Gastroesophageal sphincter (tissue), 4 donors: ENCODE measurements around the gene TRIM40. TPM values are rescaled to one million over a fixed set of nuclear protein-coding genes. Genes with fewer than 3 reads are reported as not detected.
"Not testable (repeated sequence)": the region's sequence is repeated elsewhere in the genome, so short reads cannot be mapped to it uniquely, and the experiment has no call there.

Experiments used
- ATAC-seq: fragments of 150-250 bp; one replicate; pipeline ENCODE4 v1.9.1; 2016; ENCODE audit warnings: mild to moderate bottlenecking, moderate library complexity
- H3K27ac ChIP-seq, 4 donors: fragments of 200-600 bp; sonication (generic) in 3 of 4; 1 replicate in 3 of 4; 2 replicates in 1 of 4; pipeline ENCODE4 v1.5.1; 2016 to 2019
- H3K27me3 ChIP-seq: fragments of 200-600 bp; sonication (generic); one replicate; pipeline ENCODE4 v1.5.1; 2019
- H3K36me3 ChIP-seq, 2 donors: fragments of 200-600 bp; sonication (generic); one replicate each; pipeline ENCODE4 v1.5.1; 2019; ENCODE audit warnings: control low read depth in 1 of 2
- H3K4me1 ChIP-seq, 3 donors: fragments of 200-600 bp; sonication (generic); 1 replicate in 2 of 3; 2 replicates in 1 of 3; pipeline ENCODE4 v1.5.1; 2016 to 2019; ENCODE audit warnings: control low read depth in 2 of 3
- H3K4me3 ChIP-seq, 2 donors: fragments of 200-600 bp; sonication (generic); one replicate each; pipeline ENCODE4 v1.5.1; 2019; ENCODE audit warnings: mild to moderate bottlenecking in 1 of 2, moderate library complexity in 1 of 2
- H3K9me3 ChIP-seq, 3 donors: fragments of 200-600 bp; sonication (generic); one replicate each; pipeline ENCODE4 v1.5.1; 2017 to 2019; ENCODE audit warnings: control low read depth in 2 of 3
- EP300 ChIP-seq: sonication (generic); formaldehyde crosslinking; IDR thresholded peaks from one replicate; pipeline ENCODE4 v1.6.1; 2017; ENCODE audit warnings: antibody characterized with exemption, mild to moderate bottlenecking
- POLR2A ChIP-seq, 2 donors: fragments of 450-650 bp; IDR thresholded peaks; one replicate each; pipeline ENCODE4 v1.6.1; 2017; ENCODE audit warnings: antibody characterized with exemption in 2 of 2, mild to moderate bottlenecking in 2 of 2, moderate library complexity in 1 of 2
- POLR2AphosphoS5 ChIP-seq: sonication (generic); formaldehyde crosslinking; IDR thresholded peaks from one replicate; pipeline ENCODE4 v1.6.1; 2017; ENCODE audit warnings: antibody characterized with exemption
- WGBS, 2 donors: methylation state at CpG; one replicate each; pipeline ENCODE4 v1.1.5; 2018; ENCODE audit warnings: low coverage in 1 of 2; 5-methylcytosine and 5-hydroxymethylcytosine counted together
- total RNA-seq, 4 donors: library from RNA; depleted of rRNA; stranded (reverse); fragments of >200 nt; gene quantifications; one replicate each; pipeline ENCODE4 v1.1.0, GENCODE V29; 2016
- TF ChIP-seq, protein P1 (sequence below), 4 experiments: fragments of 200-600 bp in 2 of 4; fragments of 450-650 bp in 2 of 4; sonication (generic) in 1 of 4; IDR thresholded peaks; one replicate each; pipeline ENCODE4 v1.5.1; 2017 to 2019; ENCODE audit warnings: antibody characterized with exemption in 4 of 4, mild to moderate bottlenecking in 2 of 4, moderate library complexity in 2 of 4

TRIM40 gene
- total RNA-seq, 4 donors from 2014 or later: not detected

- Histone ChIP-seq H3K4me1 (no peaks in the 10 kb centered on the region), H3K27ac (no peak within 1 kb of the TSS), H3K36me3 (no peaks in the 10 kb centered on the region), H3K27me3 (peaks cover 83% of the 10 kb centered on the region), H3K4me3 (no peak within 1 kb of the TSS), H3K9me3 (no peaks in the 10 kb centered on the region)
- WGBS, 2 donors: 64 to 66% methylated on average over 3 of the region's 3 CpGs
- ATAC-seq: no peak
- TF ChIP-seq, protein P1, sequence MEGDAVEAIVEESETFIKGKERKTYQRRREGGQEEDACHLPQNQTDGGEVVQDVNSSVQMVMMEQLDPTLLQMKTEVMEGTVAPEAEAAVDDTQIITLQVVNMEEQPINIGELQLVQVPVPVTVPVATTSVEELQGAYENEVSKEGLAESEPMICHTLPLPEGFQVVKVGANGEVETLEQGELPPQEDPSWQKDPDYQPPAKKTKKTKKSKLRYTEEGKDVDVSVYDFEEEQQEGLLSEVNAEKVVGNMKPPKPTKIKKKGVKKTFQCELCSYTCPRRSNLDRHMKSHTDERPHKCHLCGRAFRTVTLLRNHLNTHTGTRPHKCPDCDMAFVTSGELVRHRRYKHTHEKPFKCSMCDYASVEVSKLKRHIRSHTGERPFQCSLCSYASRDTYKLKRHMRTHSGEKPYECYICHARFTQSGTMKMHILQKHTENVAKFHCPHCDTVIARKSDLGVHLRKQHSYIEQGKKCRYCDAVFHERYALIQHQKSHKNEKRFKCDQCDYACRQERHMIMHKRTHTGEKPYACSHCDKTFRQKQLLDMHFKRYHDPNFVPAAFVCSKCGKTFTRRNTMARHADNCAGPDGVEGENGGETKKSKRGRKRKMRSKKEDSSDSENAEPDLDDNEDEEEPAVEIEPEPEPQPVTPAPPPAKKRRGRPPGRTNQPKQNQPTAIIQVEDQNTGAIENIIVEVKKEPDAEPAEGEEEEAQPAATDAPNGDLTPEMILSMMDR (IDR thresholded peaks at IDR 0.05): no peak
- no peak for TF ChIP-seq POLR2AphosphoS5
- no peak for TF ChIP-seq EP300
- TF ChIP-seq POLR2A (IDR thresholded peaks at IDR 0.05): no peak
These were observed 22.8 kb upstream of the TRIM40 start, which contains the start of gene TRIM31 for GRCh38 chr6:30113003-30113759. TRIM31 (minus strand) TSS chr6:30113090; CDS start chr6:30112805, 285 bp downstream.

- no peak overlapping the region for H3K27ac ChIP-seq
- no peaks in the 10 kb centered on the region for H3K4me1 ChIP-seq
- WGBS, 2 donors: 0 to 70% methylated on average over 1 of the region's 1 CpG
- peaks cover 76% of the 10 kb centered on the region for H3K27me3 ChIP-seq
- no peaks in the 10 kb centered on the region for H3K9me3 ChIP-seq
- H3K4me3 ChIP-seq: no peak overlapping the region
- no peaks in the 10 kb centered on the region for H3K36me3 ChIP-seq
- no peak for TF ChIP-seq POLR2A (IDR thresholded peaks at IDR 0.05)
- TF ChIP-seq, protein P1 (IDR thresholded peaks at IDR 0.05): no peak
- no peak for TF ChIP-seq EP300
- no peak for TF ChIP-seq POLR2AphosphoS5
- ATAC-seq: no peak
These were observed 22.1 kb upstream of the TRIM40 start for GRCh38 chr6:30113841-30114240.

DNA sequence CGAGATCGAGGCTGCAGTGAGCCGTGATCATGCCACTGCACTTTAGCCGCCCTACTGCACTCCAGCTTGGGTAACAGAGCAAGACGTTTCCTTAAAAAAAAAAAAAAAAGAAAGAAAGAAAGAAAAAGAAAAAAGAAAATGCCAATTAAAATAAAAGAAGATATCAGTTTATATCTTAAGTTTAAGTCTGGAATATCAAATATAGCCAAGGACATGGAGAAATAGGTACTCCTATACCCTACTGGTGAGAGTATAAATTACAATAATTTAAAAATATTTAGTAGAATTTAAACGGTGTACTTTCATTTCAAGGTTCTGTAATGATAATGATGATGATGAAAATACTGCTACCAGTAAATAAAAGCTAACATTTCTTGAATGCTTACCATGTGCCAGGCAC is 19.2 kb upstream of the TRIM40 start:
- WGBS, 2 donors: 50 to 78% methylated on average over 1 to 4 of the region's 6 CpGs
- TF ChIP-seq POLR2AphosphoS5 (no peak), POLR2A (IDR thresholded peaks at IDR 0.05) (no peak), EP300 (no peak)
- TF ChIP-seq, protein P1 (IDR thresholded peaks at IDR 0.05): no peak
- H3K27me3 ChIP-seq: peaks cover 59% of the 10 kb centered on the region
- H3K36me3 ChIP-seq: no peaks in the 10 kb centered on the region
- H3K4me3 ChIP-seq: no peak overlapping the region
- no peak overlapping the region for H3K27ac ChIP-seq
- H3K4me1 ChIP-seq: no peaks in the 10 kb centered on the region
- ATAC-seq: no peak
- no peaks in the 10 kb centered on the region for H3K9me3 ChIP-seq

DNA sequence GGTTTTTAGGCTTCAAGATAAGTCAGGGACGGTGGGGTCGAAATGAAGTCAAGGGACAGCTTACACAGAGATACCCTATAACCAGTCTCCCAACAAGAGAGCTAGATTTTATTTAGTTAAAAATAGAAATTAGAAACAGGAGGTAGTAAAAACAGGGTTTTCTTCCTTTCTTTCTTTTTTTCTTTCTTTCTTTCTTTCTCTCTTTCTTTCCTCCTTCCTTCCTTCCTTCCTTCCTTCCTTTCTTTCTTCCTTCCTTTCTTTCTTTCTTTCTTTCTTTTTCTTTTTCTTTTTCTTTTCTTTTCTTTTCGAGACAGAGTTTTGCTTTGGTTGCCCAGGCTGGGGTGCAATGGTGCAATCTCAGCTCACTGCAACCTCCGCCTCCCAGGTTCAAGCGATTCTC is 17.2 kb upstream of the TRIM40 start:
- H3K27me3 ChIP-seq: peaks cover 55% of the 10 kb centered on the region
- WGBS, 2 donors: 85 to 92% methylated on average over 2 to 5 of the region's 5 CpGs
- H3K4me3 ChIP-seq, ATAC-seq, H3K36me3 ChIP-seq, H3K9me3 ChIP-seq, H3K27ac ChIP-seq, H3K4me1 ChIP-seq: not testable (repeated sequence)

DNA sequence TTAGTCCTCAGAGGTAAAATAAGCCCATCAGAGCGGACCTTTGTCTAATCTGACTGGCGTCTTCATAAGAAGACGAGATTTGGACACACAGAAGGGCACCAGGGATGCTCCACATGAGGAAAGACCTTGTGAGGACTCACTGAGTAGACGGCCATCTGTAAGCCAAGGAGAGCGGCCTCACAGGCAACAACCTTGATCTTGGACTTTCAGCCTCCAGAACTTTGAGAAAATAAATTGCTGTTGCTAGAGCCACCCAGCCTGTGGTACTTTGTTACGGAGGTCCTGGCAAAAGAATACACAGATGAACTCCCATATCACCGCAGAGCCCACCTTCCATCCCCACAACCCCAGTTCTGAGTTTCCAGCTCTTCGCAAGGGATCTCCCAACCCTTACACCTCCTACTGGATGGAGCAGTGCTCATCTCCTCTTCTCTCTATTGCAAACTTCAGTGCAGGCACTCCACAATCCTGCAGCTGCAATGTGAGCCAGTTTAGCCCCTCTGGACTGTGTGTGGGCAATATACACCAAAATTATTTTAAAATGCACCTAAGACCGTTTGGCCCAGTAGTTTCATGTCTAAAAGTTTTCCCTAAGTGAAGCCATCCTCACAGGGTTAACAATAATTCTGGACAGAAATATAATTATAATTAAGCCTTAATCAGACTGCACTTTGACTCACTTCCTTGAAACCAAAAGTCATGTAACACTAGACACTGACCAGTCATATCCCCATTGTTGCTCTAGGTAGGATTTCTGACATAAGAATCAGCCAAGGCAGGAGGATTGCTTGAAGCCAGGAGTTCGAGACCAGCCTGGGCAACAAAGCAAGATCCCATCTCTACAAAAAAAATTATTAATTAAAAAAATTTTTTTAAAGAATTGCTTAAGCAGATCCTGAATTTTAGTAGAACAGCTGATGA is 14.2 kb upstream of the TRIM40 start:
- ATAC-seq: no peak
- no peak for TF ChIP-seq EP300
- TF ChIP-seq, protein P1 (IDR thresholded peaks at IDR 0.05): no peak
- TF ChIP-seq POLR2AphosphoS5: no peak
- no peak for TF ChIP-seq POLR2A (IDR thresholded peaks at IDR 0.05)

More for the DNA sequence above, 14.2 kb upstream of the TRIM40 start:
- Histone ChIP-seq H3K9me3 (no peaks in the 10 kb centered on the region), H3K4me1 (no peaks in the 10 kb centered on the region), H3K27me3 (peaks cover 64% of the 10 kb centered on the region), H3K4me3 (no peak overlapping the region), H3K36me3 (no peaks in the 10 kb centered on the region), H3K27ac (no peak overlapping the region)
- WGBS, 2 donors: 62 to 81% methylated on average over 8 to 10 of the region's 10 CpGs
